ENCODE data around the gene PARD3.

Gene PARD3

DNA sequence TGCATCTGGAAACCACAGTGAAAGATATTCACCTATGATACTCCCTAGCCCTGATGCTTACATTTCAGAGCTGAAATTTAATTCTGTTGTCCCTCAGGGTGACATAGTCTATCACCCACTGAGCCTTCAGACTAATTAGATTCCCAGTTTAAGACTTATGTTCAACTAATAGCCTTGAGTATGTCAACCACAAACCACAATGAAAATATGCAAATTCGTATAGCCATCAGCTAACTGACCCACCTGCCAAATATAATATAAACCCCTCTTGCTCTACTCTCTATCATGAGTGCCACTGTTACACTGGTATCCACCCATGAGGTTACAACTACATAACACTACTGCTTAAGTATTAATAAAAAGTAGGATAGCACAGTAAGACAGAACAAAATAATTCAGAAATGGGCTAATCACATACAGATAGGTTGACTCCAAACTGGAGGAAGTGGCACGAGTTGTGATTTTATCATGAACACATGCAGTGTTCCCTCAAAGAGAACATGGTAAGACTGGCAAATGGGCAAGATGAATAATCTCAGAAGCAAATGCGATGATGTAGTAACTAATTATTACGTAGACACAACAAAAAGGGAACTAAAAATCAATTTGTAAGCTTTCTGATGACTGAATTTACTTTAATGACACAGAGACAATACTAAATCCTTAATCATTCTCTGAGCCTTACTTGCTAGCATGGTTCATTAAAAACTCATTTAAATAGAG, 290.6 kb downstream of the PARD3 start:
- no peak for DNase-seq

DNA sequence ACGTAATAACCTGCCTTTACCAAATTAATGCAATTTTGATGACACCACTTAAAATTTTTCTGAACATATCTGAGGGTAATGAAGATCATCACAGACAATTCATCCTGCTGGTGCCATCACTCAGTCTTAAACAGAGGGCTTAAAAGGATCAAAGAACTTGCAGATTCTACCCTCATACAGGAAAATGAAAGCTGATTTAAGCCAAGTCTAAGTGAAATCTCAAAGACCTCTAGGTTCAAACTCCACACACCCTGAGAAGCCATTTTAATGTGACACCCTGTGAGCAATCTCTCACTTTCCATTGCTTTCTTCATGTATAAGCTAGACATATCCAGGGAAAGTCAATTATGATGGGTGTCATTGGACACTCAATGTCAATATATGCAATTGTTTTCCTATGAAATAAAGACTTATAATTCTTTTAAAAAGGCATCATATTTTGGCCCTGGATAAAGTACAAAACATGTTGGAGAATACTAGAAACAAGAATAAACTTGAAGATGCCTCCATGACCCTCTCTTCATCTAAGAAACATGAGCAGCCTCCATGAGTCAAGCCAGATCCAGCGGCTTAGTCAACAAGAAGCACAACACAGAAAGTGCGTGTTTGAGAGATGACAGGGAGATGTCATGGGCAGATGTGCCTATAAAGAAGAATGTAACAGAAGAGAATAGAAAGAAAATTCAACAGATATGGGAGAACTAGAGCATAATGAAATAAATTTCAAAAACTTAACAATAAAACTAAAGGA, 291.9 kb downstream of the PARD3 start:
- no peak for DNase-seq

DNA sequence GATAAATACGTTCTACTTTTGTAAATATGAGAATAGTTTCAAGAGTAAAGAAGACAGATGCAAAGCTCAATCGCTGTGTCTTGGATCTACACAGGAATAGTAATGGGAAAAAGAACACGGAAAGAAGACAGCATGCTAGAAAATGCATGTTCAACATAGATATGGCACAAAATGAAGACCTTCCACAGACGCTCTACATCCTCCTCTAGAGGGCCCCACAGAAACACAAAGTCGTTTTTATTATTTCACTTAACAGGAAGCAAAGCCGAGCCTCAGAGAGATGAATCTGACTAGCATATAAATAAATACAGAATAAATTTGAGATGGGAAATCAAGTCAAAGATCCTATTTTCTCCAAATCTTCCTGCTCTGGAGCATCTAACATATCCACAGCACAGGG, 292.6 kb downstream of the PARD3 start:
- peak; percentile 21 to 24 for DNase-seq

DNA sequence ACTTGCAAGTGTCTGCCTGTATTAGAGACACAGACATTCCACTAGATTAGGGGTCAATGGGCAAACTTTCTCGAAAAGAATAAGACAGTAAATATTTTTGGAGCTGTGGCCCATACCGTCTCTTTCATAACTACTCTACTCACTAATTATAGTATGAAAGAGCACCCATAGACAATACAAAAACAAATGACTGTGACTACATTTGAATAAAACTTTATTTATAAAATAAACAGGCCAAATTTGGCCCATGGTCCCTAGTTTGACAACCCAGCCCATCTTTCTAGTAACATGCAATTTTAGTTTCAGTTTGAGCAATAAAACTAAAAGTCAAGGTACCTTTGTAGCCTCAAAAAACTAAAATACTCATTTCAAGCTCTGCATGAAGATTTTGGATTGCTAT, 294.6 kb downstream of the PARD3 start:
- no peak for DNase-seq

DNA sequence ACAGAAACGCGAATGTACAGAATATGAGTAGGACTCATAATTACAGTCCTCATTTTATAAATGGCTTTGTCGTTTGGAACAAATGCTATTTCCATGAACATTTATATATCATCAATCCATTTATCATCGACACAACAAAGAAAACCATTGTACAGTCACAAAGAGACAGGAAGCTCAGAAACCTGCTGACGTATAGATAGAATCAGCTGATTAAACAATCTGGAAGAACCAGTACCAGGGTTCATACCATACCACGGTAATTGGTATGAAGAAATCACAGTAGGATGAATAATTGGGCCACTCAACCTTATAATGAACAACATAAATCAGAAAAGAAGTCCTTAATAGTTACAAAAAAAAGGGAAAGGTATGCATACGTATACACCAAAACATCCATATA, 295.0 kb downstream of the PARD3 start:
- no peak for DNase-seq

DNA sequence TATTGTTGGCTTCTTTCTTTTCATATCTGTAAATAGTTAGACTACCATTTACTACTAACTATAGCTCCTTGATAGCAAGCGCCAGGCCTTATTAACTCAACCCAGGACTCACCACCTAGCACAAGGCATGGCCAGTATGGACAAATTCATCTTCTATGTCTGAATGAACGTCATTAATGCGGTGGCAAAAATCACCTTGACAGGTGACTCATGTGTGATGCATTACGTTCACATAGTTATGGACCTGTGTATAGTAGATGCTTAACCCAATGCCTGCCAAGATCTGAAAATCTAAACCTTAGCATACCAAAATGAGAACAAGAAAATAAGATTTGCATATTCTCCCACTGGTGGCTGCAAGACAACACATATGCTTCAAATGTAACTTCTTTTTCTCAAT, 300.8 kb downstream of the PARD3 start:
- no peak for DNase-seq

DNA sequence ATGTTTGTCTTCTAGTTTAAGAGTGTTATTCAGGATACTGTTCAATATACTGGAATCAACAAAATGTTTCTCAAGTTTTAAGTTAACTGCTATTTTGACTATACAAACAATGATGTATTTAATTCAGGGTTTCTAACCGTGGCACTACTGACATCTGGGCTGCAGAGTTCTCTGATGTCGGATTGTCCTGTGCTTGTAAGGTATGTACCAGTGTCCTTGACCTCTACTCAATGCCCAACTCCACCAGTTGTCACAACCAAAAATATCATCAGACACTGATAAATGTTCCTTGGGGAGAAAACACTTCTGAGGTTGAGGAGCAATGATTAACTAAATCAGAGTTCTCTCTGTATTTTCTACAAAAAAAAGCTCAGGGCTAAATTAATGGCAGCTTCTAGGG, 301.5 kb downstream of the PARD3 start:
- DNase-seq: no peak

DNA sequence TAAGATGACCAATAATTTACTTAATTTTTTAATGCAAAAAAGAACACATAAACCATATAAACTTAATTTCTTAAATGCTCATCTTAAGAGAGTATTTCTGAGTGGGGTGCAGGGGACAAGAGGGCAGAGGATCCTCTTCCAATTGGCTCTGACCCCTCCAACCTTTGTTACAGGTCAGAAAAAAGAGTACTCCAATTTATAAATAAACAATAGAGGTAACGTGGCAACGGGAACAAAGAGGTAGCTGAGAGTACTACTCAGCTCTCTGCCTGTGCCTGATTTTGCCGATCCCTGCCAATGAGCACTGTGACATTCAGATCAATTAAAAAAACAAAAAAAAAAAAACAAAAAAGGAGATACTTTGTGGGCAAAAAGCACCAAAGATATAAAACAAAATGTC, 307.9 kb downstream of the PARD3 start:
- no peak for DNase-seq

DNA sequence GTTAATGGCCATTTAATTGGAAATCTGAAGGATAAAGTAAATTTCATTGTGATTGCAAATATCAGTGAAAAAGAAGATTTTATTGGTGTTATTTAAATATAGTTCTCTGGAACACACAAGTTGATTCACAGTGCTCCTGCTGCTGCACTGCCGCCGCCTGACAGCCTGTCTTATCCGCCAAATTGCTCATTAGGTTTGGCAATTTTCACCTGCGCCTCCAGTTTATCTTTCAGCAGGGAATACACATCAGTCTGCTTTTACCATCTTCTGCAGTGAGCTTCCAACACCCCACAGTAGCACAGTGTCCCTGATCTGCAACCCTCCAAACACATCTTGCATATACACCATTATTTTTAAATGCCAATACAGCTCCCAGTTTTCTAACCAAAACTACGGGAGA, 308.3 kb downstream of the PARD3 start:
- no peak for DNase-seq

DNA sequence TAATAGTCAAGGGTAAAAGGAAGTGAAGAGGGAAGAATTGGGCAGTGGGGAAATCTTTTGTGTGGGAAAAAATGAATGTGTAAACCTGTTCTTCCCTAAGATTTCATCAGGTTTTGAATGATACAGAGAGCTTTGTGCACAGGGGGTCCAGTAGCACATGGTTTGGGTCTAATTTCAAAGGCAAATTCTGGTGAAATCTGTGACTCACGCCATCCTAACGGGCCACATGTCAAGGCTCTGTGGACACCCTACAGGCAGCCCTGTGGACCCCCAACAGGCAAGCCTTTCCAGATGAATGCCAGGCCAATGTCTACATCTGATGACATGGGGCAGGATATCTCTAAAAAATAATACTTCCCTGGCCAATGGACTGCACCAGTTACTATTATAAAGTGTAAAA, 309.8 kb downstream of the PARD3 start:
- DNase-seq: no peak

DNA sequence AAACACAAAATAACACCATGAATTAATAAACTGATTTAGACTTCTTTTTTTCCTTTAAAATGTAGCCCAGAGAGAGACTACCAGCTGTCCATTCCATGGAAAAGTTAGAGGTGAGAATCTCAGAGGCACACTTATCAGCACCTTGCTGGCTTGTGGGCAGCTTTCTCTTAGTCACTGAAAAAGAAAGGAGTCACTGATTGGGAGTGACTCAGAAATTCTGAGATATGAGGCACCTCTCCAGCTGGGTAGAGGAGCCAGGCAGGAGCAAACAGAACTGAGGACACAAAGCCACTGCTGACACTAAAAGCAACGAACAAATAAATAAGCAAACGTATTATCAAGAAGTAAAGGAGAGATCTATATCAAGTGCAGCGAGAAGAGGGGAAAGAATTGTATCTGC, 310.6 kb downstream of the PARD3 start:
- no peak for DNase-seq

DNA sequence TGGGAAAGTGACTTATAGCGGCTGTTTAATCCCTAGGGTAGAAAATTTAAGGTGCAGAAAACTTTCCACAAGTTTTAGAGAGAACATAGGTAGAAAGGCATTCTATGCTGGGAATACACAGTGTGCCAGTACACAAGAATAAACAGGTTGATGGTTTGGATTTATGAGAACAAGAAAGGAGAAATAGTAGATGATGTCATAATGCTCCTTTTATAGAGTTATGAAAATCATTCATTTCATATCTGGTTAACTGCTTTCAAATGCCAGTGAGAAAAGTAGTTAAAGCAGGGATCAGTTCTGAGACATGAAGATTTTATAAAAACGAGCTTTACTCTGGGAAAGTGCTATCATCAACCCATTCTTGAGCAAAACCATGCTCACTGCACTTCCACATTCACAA, 311.4 kb downstream of the PARD3 start:
- DNase-seq: no peak

DNA sequence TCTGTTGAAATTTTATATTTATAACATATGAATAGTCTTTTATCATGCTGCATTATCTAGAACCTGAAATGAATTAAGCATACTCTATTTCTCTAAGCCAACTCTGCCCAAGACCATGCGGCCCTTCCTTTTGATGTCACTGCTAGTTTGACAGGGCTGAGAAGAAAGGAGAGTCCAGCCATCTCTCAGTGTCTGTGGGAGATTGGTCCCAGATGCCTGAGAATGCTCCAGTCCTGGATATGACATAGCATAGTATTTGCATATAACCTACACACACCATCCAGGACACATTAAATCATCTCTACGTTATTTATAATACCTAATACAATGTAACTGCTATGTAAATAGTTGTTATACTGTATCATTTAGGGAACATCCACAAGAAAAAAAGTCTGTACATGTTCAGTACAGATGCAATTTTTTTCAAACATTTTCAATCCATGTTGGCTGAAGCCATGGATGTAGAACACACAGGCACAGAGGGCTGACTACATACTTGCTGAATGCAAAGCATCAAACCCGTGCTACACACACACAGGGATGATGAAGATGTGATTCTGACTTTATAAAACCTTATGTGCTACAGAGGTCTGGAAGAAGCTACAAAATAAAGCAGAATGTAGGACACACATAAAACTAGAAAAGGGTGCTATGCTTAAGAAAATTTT, 315.4 kb downstream of the PARD3 start:
- DNase-seq: no peak

DNA sequence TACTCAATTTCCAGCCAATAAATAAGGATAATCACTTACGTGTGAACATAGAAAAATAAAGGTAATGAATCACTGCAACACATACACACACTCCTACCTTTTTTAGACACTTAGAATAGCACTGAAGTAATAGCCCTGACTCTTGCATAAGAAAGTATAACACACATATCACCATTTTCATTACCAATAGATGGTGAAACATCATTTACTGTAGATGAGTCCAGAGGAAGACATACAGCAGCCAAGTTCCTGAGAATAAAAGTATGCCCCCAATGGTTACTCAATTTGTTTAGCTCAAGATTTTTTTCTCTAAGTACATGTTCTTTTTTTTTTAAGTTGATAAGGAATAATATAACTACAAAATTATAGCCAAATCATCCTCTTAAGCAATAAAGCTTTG, 316.3 kb downstream of the PARD3 start:
- DNase-seq: no peak

DNA sequence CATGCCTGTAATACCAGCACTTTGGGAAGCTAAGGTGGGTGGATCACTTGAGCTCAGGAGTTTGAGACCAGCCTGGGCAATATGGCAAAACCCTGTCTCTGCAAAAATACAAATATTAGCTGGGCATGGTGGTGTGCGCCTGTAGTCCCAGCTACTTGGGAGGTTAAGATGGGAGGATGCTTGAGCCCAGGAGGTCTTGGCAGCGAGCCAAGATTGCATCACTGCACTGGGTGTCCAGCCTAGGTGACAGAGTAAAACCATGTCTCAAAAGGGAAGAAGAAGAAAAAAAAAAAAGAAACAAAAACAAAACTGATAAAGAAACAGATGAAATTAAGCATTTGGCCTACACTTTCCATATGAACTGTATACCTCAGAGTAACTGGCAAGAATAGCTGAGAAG, 319.2 kb downstream of the PARD3 start:
- no peak for DNase-seq

DNA sequence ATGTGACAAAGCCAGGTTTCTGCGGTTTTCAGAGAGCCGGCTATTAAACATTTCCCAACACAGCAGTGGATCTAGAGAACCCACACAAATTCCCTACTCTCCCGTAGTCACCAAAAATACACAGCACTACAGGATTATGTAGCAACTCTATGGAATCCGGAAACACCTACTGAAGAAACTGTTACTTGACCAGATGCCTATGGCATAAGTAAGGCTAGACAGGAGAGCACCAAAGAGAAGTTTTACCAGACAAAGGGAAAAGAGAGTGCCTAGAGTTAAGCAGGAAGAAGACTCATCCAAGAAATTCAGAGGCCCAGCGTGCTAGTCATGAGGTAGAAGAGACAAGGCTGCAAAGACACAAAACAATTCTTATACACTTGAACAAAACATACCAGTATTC, 321.1 kb downstream of the PARD3 start:
- DNase-seq: no peak

DNA sequence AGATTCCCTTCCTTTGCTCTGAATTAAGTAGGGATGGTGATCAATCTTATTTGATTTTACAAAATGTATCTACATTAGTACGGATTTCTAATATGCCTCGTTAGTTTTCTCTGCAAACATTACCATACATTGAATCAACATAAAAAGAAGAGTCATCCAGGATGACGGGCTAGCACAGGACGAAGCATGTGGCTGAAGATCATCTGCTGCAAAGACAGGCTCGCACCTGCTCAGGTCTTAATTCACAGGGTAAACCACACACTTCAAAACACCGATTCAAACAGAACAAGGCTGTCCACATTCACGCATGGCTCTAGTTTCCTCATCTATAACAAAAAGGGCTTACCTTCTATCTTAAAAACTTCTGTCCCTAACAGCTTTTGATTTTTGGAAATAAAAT, 323.0 kb downstream of the PARD3 start:
- no peak for DNase-seq

DNA sequence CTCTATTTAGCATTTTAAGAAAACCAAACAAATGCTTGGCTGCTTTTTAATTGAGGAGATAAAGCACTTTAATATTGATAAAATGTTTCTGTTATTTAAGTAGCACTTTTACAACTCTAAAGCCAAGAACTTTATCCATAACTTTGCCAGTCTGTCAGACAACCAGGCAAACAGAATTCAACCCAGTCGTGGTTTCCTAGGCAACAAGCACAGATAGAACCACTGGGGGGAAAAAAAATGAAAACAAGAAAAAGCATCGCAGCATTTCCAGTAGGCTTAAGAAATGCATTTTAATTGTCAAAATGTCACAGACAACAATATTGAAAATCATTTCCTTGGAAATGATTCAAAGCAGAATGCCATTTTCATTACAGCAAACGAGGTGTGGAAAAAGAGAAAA, 323.4 kb downstream of the PARD3 start:
- no peak for DNase-seq

DNA sequence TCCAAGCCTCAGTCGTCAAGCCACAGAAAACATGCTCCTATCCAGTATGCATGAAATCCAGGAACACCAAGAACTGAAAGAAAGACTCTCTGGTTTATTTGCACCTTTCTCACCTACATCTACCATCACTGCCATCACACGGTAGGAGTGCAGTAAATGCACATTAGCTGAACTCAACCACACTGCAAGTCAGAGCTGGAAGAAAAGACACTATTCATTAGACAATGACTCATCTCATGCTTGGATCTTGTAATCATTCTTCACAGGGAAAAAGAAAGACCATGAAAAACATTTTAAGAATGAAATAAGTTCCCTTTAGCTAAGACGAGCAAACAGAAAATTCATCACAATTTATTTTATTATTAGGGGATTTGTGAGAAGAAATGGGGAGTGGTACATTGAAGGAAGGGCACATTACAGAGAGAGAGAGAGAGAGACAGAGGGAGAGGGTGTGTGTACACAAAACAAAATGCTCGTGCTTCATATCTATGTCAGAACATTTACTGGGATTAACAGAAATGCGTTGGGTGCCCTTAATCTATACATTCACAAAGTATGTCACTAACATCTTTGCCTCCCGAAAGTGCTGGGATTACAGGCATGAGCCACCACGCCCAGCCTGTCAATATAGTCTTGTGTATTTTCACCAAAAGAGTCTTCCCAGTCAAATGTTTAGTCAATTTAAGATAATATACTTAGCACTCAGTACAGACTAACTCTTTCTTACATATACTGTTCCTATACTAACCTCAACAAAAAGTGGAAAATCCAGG, 324.9 kb downstream of the PARD3 start:
- no peak for DNase-seq

DNA sequence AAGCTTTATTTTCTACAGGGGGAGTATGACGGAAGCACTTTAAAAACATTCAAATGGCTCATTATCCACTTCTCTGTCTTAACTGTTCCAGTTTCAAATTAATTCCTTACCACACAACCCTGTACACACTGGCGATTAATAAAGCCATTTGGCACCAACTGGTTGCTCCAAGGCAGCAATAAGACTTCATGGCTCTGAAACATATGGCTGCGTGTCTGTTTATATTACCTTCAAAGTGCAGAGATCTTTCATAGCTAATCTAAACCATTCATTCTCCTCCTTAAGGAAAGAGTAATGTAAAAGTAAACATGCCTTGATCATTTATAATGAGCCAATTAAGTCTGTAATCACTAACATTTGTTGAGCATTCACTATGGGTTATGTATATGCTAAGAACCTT, 325.7 kb downstream of the PARD3 start:
- DNase-seq: no peak

DNA sequence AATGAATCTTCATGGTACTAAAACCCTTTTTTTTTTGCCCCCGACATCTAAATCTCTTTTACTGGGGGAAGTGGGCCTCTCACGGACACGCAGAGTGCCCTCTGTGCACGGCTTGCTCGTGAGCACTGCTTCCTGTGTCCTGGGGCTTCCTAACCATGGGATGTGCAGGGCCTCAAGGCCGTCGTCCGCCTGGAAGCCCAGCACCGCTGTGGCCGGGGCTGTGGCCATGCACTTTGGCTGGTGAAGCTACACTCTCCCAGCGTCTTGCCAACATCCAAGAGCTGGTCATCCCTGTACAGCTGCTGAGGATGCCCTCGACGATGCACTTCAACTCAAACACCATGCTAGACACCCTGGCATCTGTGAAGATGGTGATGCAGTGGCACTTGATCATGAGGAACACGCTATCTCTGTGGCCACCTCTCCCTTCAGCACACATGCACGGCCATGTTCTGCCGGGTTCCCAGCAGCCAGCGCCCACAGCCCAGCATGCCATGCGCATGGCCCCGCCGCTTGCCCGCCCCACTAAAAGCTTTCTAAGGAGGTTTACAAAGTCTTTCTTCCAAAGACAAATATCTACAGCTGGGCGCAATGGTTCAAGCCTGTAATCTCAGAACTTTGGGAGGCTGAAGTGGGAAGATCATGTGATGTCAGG, 326.5 kb downstream of the PARD3 start:
- DNase-seq: no peak

DNA sequence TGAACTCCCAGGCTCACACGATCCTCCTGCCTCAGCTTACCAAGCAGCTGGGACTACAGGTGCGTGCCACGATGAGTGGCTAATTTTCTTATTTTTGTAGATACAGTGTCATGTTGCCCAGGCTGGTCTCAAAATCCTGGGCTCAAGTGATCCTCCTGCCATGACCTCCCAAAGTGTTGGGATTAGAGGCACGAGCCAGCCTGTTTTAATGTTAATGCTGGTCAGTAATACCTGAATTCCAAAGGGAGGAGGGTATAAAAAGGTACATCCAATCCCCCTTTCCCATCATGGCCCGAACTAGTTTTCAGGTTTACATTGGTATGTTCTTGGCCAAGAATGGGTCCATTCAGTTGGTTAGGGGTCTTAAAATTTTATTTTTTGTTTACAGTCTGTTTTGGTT, 329.1 kb downstream of the PARD3 start:
- DNase-seq: no peak

DNA sequence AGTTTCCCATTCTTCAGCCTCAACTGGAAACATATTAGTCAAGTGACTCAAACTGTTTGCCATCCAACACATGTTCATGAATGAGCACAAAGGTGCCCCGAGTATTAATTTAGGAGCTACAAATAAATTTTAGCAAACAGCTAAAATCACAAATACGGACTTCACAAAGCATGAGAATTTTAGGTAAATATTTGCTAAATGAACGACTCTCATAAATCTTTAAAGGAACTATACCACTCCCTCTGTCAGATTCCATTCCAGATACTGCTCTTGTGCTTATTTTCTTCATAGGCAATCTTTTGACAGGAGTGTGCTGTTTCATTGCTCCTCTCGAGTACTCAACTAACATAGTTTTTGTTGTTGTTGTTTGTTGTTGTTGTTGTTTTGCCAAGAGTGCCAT, 330.9 kb downstream of the PARD3 start:
- DNase-seq: no peak
